Measurements from ENCODE around the gene VWA8. TPM values are rescaled to one million over a fixed set of nuclear protein-coding genes. Genes with fewer than 3 reads are reported as not detected.

The VWA8 gene
- total and polyA plus RNA-seq, 2 of the 8 experiments (the other 6 are each of a cell fraction or from before 2014, with no cell fraction given): 5.9 to 19.6 TPM

DNA sequence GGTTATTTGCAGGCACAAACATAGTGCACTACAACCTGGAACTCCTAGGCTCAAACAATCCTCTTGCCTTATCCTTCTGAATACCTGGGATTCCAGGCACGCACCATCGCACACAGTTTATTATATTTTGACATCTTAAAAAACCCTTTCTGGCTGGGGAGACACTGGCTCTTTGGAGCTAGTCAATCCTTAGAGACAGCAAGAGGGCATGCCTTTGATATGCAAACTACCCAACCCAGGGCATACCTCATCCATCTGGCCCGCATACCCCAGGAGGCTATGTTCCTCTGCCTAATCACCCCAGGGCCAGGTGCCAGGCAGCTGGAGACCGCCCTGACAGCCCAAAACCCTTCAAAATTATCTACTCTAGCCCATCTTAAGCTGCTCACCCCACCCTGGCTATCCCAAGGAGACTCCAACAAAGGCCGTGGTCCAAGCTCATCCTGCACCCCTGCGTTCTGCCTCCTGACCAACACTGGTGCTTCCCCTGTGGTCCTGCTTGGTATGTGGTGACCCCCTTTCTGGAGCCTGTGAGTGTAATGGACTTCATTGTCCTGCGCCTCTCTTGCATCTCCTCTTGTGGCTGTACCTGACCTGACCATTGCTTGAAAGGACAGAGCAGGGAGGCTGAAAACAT, 417.1 kb downstream of the VWA8 start:
- DNase-seq (ENCODE audit: low read depth in 1 of 2, low spot score in 2 of 2): no peak
- H3K23me2 ChIP-seq (ENCODE audit: low read depth, low read length): no peaks in the 10 kb centered on the region
- H2AK5ac ChIP-seq (ENCODE audit: low read depth, low read length): 0 out of 2 replicates have a peak overlapping the region, but pooled peaks have one; percentile 39
- no peak overlapping the region for H4K91ac ChIP-seq (replicated peaks; ENCODE audit: insufficient read length, low read length)
- no peak overlapping the region for H3K4ac ChIP-seq (replicated peaks; ENCODE audit: insufficient read length, low read depth, low read length)
- peaks cover 0 to 6% (median 2%) of the 10 kb centered on the region in 4 experiments; a peak in 3 of 7 replicates for H3K4me1 ChIP-seq (replicated peaks in 1 of 4; ENCODE audit: control insufficient read depth in 3 of 4, insufficient read depth in 4 of 4, low read length in 3 of 4)
- no peak overlapping the region for H2BK20ac ChIP-seq (ENCODE audit: low read length)
- no peak overlapping the region for H4K8ac ChIP-seq (ENCODE audit: extremely low read depth, insufficient read depth, low read length)
- FAIRE-seq: no peak
- no peak overlapping the region for H3K9ac ChIP-seq (replicated peaks in 1 of 4; ENCODE audit: extremely low read depth in 1 of 4, low read depth in 3 of 4, low read length in 3 of 4)
- H2BK15ac ChIP-seq (ENCODE audit: low read length): no peak overlapping the region
- 87% methylated on average over 7 of the region's 7 CpGs; no CpG with 5 or more reads in 1 of the 2 experiments for WGBS, 2 experiments (ENCODE audit: extremely low coverage in 1 of 2, insufficient coverage in 1 of 2, insufficient read length in 1 of 2, insufficient replicate concordance in 2 of 2, low coverage in 1 of 2, low lambda C conversion rate in 2 of 2, missing lambda C conversion rate in 1 of 2)
- H2BK120ac ChIP-seq (replicated peaks; ENCODE audit: low read depth, low read length): no peak overlapping the region
- H3K4me2 ChIP-seq (ENCODE audit: insufficient read depth in 1 of 2, low read depth in 2 of 2, low read length in 2 of 2): no peak overlapping the region
- ChIA-PET CTCF (ENCODE audit: partially characterized antibody) (interaction anchor here (1.1 to 1.3 kb wide), 2 partner anchors 86 to 125 kb away, joined by 3 to 6 read pairs; partner anchors contain the start of gene RGCC), POLR2A (ENCODE audit: partially characterized antibody) (no interaction called here)
- H3K27me3 ChIP-seq (replicated peaks in 1 of 4; ENCODE audit: control insufficient read depth in 3 of 4, extremely low read depth in 1 of 4, insufficient read depth in 3 of 4, low read length in 3 of 4): no peaks in the 10 kb centered on the region; a peak in 1 of 7 replicates
- H3K18ac ChIP-seq (ENCODE audit: extremely low read depth, low read length): no peak overlapping the region
- no peaks in the 10 kb centered on the region for H3K79me1 ChIP-seq (ENCODE audit: low read depth, low read length)
- H3K4me3 ChIP-seq (ENCODE audit: extremely low read depth in 1 of 4, insufficient read depth in 2 of 4, low read depth in 3 of 4, low read length in 4 of 4): no peak overlapping the region
- no peak overlapping the region for H2BK5ac ChIP-seq (ENCODE audit: low read depth, low read length)
- no peak overlapping the region for H2BK12ac ChIP-seq (ENCODE audit: low read depth, low read length)
- no peaks in the 10 kb centered on the region for H3K79me2 ChIP-seq (ENCODE audit: control insufficient read depth in 1 of 2, insufficient read depth in 2 of 2, low read length in 2 of 2)
- H3K36me3 ChIP-seq (ENCODE audit: control insufficient read depth in 2 of 4, insufficient read depth in 4 of 4, low read length in 3 of 4): no peaks in the 10 kb centered on the region
- H2AFZ ChIP-seq (ENCODE audit: low read length): no peak overlapping the region
- H3K56ac ChIP-seq (replicated peaks; ENCODE audit: insufficient read length, low read depth, low read length): no peak overlapping the region
- 0 out of 2 replicates have a peak, but pooled peaks have one; percentile 46 for TF ChIP-seq TCF12 (IDR thresholded peaks at IDR 0.05; ENCODE audit: low read depth, low read length)
- TF ChIP-seq MAFK (IDR thresholded peaks at IDR 0.05; ENCODE audit: low read depth, low read length): no peak
- TF ChIP-seq TEAD4 (IDR thresholded peaks at IDR 0.05; ENCODE audit: low read depth, low read length): 0 out of 2 replicates have a peak, but pooled peaks have one; percentile 4
- TF ChIP-seq KDM4A (IDR thresholded peaks at IDR 0.05; ENCODE audit: low read depth, low read length, severe bottlenecking): no peak
- TF ChIP-seq TAF7 (optimal IDR thresholded peaks at IDR 0.05; ENCODE audit: borderline replicate concordance, low read depth, low read length): no peak
- no peak for TF ChIP-seq GABPA (IDR thresholded peaks at IDR 0.05; ENCODE audit: borderline replicate concordance, insufficient read depth, low read length)
- no peak for TF ChIP-seq CHD2 (IDR thresholded peaks at IDR 0.05; ENCODE audit: low read length)
- H3K14ac ChIP-seq (ENCODE audit: insufficient read length): no peak overlapping the region
- H4K20me1 ChIP-seq (replicated peaks in 1 of 2; ENCODE audit: control insufficient read depth in 1 of 2, insufficient read depth in 2 of 2, low read length in 2 of 2): no peaks in the 10 kb centered on the region
- H3K23ac ChIP-seq (ENCODE audit: insufficient read length): no peak overlapping the region
- H4K5ac ChIP-seq (ENCODE audit: insufficient read length, low read depth, low read length): no peak overlapping the region
- peaks cover 6 to 11% of the 10 kb centered on the region in 2 experiments; a peak in 3 of 4 replicates for H3K9me3 ChIP-seq (ENCODE audit: insufficient read depth in 2 of 2, low read depth in 1 of 2, low read length in 1 of 2)
- no peak overlapping the region for H3K27ac ChIP-seq (ENCODE audit: low read depth, low read length)
